Activated T-cell treated with anti-CD3 and anti-CD28 coated beads for 4 hours (primary cell): ENCODE results near the gene ENO2.
A peak's percentile ranks its signal among the peaks of the same experiment; 100 is the strongest.

ENCODE experiments used
- DNase-seq: peaks from one replicate; pipeline ENCODE4 v3.0.0-alpha.2; 2020

ENO2 gene

DNA sequence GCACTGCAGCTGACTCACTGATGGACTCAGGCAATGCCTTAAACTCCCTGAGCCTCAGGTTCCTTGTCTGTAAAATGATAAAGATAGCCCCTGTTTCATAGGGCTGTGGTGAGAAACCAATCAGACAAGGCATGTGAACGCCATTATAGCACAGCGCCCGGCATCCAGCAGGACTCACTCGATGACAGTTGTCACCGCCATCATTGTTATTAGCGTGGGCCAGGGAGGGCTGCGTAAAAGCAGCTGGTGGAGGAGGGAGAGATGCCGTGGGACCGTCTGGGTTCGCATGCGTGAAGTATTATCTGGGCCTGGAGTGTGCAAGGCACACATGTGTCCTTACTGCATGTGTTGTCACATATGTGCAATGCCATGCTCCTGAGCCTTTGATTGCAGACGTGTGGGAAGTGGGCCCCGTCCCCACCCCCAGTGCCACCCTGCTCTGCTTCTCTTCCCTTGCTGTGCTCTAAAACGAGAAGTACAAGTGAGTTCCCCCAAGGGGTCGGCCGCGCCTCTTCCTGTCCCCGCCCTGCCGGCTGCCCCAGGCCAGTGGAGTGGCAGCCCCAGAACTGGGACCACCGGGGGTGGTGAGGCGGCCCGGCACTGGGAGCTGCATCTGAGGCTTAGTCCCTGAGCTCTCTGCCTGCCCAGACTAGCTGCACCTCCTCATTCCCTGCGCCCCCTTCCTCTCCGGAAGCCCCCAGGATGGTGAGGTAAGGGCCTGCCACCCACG lies 36.6 kb downstream of the ENO2 start, which contains the start of gene PTPN6:
Gene PTPN6, plus strand, starts transcription at position 546 of the 730 bp plus-strand sequence. Its CDS starts 157 bp downstream, at position 703.
- DNase-seq: no peak

DNA sequence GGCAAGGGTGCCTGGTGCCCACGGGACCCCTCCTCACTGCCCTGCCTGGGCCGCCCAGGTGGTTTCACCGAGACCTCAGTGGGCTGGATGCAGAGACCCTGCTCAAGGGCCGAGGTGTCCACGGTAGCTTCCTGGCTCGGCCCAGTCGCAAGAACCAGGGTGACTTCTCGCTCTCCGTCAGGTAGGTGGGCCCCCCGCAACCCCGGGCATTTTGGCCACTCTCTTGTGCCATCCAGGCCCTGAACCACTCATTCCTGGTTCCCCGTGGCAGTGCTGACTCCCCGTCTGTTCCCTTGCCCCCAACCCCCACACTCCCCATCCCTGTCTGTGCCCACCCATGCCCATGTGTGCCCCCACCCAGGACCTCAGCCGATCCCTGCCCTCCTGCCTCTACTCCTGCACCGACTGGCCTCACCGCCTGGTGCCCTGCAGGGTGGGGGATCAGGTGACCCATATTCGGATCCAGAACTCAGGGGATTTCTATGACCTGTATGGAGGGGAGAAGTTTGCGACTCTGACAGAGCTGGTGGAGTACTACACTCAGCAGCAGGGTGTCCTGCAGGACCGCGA lies 37.3 kb downstream of the ENO2 start:
- no peak for DNase-seq

DNA sequence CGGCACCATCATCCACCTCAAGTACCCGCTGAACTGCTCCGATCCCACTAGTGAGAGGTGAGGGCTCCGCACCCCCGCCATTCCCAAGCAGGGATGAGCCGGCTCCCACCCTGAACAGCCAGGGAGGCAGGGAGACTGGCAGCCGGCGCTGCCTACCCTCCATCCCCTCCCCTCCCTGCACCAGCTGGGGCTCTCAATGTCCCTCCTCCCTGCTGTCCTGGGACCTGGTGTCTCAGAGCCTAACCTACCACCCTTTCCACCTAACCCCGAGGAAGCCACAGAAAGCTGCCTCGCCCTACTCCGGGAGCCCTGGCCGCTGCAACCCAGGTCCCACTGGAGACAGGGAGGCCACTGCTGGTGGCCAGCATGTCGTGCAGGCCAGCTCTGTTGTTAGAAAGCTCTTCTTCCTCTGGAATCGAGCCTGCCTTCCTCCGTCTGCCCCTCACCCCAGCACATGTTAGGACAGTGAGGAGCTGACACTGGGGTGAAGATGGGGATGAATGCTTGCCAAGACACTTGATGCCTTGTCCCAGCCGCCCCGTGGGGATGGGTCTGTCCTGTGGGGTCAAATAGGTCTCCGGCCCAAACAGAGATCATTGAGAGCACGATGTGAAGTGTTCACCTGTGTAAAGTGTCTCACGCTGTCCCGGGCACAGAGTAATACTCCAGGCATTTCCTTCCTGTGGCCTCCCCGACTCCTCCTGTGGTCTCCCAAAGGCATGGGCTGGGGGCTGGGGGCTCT lies 37.9 kb downstream of the ENO2 start:
- no peak for DNase-seq

DNA sequence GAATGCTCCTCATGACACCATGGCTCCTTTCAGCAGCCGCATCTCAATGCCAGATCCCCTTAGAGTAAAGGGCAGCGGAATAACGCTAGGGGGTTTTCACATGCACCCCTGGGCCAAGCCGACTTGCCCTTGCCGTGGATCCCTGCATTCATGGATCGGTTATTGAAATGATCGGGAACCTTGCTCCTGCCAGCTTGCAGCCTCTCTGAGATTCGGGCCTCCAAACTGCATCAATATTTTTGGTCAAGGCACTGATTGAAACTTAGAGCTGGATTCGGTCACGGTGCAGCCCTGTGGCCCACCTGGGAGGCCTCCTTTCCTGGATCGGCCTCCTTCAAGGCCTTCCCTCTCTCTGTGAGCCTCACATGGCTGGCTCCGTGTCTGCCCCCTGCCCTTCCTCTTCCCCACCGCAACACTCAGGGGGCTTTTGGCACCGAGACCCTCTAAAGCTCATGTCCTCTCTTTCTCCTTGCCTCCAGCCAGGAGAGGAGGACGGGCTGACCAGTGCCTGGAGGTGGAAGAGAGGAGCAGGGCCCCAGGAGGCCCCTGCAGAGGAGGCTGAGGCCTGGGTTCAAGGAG lies 38.6 kb downstream of the ENO2 start:
- no peak for DNase-seq

DNA sequence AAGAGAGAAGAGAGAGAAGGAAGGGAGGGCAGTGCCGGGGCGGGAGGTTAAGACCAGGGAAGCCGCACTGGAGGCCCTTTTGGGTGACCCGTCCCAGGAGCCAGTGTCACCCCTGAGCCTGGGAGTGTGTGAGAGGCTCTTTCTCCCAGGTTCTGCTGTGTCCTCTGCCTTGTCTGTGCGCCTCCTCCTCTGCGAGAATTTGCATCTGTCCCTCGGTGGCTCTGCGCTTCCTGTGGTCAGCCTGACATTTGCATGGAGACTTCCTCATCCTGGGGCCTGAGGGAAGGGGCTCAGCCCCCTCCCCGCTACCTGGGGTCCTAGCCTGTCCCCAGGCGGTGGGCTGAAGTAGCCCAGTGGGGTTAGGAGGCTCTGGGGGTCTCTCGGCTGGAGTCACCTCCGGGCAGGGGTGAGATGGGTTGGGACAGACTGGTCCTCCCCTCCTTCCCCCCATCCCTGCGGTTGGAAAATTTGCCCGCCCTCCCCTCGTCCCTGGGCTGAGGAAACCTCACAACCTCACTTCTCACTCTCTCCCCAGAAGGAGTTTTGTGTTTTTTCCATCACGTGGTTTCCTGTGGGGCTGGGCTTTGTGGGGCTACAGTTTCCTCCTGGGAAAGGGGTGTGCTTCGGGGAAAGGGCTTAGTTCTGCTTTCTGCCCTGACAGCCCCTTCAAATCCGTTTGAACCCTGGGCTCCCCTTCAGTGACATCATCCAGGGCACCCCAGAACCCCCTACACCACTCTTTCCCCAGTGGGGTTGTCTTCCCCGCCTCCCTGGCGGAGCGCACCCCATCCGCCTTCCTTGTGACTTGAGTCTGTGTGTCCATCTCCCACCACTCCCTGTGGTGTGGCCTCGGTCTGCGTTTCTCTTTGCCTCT lies 39.3 kb downstream of the ENO2 start:
- DNase-seq: peak; percentile 84

DNA sequence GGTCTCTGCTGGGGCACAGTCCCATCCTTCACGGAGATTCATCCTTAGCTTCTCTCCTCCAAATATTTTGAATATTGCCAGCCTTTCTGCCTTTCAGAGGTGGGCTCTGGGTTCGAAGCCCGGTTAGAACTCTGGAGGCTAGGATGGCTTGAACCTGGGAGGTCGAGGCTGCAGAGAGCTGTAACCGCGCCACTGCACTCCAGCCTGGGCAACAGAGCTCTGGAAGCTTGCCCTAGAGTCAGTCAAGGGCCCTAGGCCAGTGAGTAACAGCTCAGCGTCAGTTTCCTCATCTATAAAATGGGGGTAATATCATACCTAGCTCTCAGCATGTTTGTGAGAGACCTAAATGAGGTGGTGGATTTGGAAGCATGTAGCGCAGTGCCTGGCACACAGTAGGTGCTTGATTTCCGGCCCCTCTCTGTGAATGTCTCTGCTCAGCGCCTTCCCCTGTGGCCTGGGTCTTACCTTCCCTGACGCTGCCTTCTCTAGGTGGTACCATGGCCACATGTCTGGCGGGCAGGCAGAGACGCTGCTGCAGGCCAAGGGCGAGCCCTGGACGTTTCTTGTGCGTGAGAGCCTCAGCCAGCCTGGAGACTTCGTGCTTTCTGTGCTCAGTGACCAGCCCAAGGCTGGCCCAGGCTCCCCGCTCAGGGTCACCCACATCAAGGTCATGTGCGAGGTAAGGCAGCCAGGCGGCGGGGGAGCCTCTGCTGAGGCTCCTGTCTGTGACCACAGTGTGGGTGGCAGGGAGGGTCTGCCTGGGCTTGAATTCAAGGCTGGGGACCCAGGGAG lies 40.1 kb downstream of the ENO2 start:
- no peak for DNase-seq

DNA sequence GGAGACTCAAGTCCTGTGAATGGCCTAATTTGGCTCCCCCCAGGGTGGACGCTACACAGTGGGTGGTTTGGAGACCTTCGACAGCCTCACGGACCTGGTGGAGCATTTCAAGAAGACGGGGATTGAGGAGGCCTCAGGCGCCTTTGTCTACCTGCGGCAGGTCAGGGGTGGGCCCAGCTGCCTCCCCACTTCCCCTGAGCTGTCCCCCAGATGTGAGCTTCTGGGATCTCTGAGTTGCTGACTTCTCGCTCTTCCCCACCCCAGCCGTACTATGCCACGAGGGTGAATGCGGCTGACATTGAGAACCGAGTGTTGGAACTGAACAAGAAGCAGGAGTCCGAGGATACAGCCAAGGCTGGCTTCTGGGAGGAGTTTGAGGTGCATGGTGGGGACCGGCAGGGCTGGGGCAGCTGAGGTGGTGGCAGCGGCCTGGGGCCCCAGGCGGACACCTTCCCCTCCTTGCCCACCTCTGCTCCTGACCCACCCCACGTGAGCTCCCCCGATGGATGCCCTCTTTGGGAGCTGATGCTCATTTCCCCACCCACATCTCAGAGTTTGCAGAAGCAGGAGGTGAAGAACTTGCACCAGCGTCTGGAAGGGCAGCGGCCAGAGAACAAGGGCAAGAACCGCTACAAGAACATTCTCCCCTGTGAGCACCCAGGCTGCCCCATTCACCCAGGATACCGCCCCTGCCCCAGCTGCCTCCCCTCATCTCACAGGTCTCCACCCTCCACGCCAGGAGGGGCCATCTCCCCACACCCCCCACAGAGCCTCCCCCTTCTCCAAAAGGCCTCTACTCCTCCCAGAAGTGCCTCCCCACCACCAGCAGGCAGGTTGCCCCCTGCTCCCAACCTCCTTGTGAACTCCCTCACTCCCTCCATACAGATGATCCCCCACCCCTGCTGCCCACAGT lies 41.0 kb downstream of the ENO2 start:
- no peak for DNase-seq

DNA sequence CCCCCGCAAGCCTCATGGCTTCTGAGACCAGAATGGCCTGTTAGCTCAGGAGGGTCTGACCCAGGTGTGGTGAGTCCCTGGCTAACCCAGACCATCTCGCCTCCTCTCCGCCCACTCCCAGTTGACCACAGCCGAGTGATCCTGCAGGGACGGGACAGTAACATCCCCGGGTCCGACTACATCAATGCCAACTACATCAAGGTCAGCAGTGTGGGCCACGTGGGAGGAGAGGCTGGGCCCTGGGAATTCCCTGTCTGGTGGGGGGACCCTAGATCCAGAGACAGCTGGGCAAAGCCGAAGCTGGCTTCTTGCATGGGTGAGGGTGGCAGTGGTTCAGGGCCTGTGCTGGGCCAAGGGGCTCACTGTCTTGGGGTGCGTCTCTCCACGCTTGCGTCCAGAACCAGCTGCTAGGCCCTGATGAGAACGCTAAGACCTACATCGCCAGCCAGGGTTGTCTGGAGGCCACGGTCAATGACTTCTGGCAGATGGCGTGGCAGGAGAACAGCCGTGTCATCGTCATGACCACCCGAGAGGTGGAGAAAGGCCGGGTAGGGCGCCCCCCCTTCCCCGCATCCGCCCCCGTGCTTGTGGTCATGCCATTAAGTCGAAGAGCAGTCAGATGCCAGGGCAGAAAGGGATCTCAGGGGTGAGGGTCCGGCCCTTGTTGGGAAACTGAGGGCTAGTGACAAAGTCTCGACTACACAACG lies 41.8 kb downstream of the ENO2 start:
- no peak for DNase-seq

DNA sequence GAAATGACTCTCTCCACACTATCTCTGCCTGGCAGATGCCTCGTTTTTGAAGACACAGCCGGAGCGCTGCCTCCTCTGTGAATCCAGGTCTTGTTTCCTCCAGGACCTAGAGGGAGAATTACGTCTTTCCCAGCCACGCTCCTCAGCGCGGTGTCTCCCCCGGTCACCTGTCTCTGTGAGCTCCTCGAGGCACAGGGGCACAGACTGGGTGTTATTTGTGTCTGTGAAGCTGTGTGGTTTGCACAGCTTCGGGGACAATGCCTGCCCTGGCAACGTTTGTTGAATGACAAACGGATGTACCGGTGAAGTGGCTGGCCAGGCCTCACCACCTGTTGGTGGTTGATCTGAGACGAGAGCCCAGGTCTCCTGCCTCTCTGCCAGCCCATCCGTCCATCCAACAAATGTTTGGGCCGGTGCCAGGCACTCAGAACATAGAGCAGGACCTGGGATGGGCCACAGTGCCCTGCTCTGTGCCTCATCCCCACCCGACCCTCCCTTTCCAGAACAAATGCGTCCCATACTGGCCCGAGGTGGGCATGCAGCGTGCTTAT lies 42.8 kb downstream of the ENO2 start:
- no peak for DNase-seq

DNA sequence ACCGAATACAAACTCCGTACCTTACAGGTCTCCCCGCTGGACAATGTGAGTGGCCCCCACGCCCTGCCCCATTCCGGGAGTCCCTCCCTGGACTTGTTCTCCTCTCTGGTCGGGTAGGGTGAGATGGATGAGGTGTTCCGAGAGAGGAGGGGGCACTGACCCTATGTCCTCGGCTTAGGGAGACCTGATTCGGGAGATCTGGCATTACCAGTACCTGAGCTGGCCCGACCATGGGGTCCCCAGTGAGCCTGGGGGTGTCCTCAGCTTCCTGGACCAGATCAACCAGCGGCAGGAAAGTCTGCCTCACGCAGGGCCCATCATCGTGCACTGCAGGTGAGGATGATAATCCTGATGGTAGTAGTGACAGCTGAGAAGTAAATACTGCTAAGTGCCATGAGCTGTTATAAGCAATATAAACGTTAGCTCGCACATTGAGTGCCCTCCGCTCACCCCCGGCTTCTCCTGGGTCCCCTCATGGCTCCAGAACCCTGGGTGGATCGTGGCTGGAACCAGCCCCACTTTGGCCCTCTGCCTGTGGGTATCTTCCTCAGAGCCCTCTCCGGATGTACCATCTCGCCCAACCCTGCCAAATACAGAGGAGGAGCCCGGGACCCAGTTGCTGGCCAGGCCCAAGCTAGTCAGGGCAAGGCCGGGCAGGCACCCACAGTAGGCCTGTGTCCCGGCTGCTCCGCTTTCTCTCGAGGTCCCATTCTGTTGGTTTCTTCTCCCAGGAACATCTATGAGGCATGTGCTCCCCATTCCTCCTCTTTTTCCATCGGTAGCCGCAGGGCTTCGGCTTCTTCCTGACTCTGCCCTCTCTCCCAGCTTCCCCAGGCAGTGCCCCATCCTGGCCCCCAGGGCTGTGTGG lies 43.6 kb downstream of the ENO2 start:
- DNase-seq: no peak

DNA sequence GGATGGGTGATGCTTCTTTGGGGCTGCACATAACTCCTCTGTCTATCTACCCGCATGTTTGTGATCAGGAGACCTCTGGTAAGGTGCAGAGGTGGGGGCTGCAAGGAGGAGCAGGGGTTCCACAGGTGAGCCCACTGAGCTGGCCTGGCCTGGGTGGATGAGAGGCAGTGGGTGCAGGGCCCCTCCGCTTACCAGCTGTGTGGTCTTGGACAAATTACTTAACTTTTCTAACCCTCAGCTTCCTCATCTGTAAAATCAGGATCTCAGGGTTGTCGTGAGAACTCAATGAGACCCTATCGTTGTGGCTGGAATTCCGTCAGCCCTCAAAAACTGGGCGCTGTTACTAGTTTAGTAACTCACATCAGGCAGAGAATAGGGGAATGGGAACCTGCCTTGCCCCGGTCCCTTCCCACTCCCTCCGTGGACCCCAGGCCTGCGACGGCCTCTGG lies 44.3 kb downstream of the ENO2 start:
- DNase-seq: no peak

DNA sequence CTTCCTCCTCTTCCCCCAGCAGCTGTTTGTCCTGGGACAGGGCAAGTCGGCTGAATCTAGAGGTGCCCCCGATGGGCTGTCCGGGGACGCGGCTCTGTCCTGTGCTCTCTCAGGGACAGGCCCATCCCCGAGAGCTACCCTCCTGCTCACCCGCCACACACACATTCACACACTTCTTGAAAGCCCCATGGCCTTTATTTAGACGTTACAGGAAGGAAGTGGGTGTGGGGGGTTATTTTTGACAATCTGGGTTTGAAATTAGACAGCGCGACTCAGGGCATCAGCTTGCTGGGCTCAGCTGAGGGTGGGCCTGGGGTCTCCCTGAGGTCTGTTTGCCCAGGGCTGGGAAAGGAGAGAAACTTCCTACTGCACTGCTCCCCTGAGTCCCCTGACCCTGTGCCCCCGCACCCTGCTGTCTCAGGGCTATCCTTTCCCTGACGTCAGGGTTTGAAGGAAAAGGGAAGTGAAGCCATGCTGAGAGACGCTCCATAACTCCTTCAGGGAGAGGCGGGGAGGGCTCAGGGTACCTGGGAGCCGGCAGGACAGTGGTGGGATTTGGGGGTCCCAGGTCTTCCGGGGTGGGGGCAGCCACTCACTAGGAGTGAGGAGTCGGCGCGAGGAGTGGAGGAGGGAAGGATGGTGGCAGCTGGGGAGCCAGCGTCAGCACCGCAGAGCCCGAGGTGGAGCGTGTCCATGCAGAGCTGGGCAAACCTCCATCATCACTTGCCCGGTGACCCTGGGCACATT lies 44.9 kb downstream of the ENO2 start:
- peak; percentile 65 for DNase-seq

DNA sequence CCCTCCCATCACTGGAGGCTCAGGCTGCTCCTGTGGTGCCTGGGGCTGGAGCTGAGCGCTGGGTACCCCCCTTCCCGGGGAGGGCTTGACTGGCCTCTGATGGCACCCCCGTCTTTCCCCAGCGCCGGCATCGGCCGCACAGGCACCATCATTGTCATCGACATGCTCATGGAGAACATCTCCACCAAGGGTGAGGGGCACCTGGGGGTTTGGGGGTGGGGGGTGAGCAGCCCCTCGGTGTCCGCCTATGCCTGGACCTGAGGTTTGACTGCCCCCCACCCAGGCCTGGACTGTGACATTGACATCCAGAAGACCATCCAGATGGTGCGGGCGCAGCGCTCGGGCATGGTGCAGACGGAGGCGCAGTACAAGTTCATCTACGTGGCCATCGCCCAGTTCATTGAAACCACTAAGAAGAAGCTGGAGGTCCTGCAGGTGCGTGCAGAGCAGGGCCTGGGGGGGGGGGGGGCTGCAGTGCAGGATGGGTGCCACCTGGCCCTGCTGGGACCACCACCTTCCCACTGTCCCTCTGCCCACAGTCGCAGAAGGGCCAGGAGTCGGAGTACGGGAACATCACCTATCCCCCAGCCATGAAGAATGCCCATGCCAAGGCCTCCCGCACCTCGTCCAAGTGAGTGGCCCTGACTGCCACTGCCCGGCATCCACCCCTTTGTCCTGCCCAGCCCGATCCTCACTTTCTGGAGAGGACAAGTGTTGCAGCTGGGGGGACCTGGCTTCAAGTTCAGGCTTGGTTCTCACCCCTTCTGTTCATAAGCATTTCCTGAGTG lies 45.6 kb downstream of the ENO2 start:
- DNase-seq: no peak

DNA sequence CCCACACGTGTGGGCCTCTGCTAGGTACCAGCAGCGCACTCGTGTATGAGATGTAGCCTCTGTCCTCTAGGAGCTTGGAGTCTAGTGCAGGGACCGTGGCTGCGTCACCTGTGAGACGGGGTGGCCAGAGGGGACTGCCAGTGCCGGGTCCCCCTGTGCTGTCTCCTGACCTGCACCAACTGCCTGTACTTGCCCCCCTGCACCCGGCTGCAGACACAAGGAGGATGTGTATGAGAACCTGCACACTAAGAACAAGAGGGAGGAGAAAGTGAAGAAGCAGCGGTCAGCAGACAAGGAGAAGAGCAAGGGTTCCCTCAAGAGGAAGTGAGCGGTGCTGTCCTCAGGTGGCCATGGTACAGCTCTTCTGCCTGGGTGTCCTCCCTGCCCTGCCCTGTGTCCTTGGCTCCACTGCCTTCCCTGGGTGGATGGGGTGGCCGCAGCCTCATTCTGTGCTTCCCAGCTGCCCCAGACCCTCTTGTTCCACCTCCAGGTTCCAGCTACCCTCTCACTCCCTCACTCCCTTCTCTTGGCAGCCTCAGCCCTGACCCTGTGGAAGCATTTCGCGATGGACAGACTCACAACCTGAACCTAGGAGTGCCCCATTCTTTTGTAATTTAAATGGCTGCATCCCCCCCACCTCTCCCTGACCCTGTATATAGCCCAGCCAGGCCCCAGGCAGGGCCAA lies 46.4 kb downstream of the ENO2 start:
- DNase-seq: no peak

DNA sequence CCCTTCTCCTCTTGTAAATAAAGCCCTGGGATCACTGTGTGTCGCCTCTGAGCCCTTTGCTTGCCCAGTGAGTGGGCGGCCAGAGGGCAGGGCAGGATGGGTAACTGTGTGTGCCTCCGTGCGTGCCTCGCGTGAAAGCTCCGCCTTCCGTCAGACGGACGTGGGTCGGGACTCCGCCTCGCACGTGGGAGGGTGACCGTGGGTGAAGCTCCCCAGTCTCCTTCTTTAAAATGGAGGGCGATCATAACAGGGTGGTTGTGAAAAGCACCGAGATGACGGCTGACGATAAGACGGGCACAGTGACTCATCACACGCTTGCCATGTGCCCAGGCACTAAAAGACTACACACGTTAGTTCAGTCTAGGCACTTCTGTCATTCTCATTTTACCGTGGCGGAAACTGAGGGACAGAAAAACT lies 46.9 kb downstream of the ENO2 start:
- peak; percentile 96 for DNase-seq

DNA sequence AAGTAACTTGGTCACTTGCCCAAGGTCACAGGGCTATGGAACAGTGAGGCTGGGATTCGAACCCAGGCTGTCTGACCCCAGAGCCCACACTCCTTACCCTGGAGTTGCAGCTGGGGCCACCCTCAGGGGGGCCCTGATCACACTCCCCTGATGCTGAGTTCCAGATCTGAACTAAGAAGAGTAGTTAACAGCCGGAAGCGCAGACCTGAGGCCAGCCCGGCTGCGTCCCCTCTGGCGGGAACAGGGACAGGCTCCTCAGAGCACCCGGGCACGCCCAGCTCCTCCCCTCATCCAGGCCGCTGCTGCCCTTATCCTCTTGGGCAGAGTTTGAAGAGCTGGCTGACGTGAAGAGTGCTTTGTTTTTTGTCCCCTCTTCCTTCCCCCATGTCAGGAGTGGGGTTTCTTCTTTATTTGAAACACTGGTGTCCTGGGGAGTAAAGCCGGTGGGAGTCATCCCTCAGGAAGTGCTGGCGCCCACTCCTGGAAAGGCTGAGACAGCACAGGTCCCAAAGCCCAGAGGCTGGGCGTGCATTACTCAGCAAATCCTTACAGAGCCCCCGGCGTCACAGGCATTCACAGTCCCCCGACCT lies 47.4 kb downstream of the ENO2 start:
- DNase-seq: no peak
